Measurements from ENCODE around the gene PCDH12. TPM values are rescaled to one million over a fixed set of nuclear protein-coding genes. Genes with fewer than 3 reads are reported as not detected.

Gene PCDH12
- polyA plus RNA-seq, 1 donor (not counting 4 experiments of a cell fraction or from before 2014, with no cell fraction given): 0.01 TPM

GRCh38 chr5:141976176-141976575, 18.2 kb upstream of the PCDH12 start:
- Histone ChIP-seq H3K27me3 (ENCODE audit: control insufficient read depth, extremely low read depth, insufficient read depth, low read length) (no peaks in the 10 kb centered on the region), H3K79me2 (ENCODE audit: control insufficient read depth, insufficient read depth, low read length) (peaks cover 16% of the 10 kb centered on the region), H3K27ac (ENCODE audit: control insufficient read depth, insufficient read depth, low read length) (no peak overlapping the region), H3K36me3 (ENCODE audit: control insufficient read depth in 2 of 2, extremely low read depth in 1 of 2, insufficient read depth in 2 of 2, low read length in 2 of 2) (peaks cover 35 to 42% of the 10 kb centered on the region in 2 experiments), H3K9me1 (ENCODE audit: control insufficient read depth, extremely low read depth, insufficient read depth, low read length) (peaks cover 2% of the 10 kb centered on the region), H3K4me1 (ENCODE audit: control insufficient read depth, extremely low read depth, insufficient read depth, low read length) (peaks cover 13% of the 10 kb centered on the region), H3K4me3 (ENCODE audit: control insufficient read depth in 2 of 3, extremely low read depth in 1 of 3, insufficient read depth in 2 of 3, low read depth in 1 of 3, low read length in 3 of 3) (no peak overlapping the region), H3K9ac (ENCODE audit: control insufficient read depth, extremely low read depth, insufficient read depth, low read length) (no peak overlapping the region), H3K9me3 (ENCODE audit: control insufficient read depth, low read depth, low read length) (no peaks in the 10 kb centered on the region), H4K20me1 (ENCODE audit: control insufficient read depth, extremely low read depth, insufficient read depth, low read length) (no peaks in the 10 kb centered on the region), H2AFZ (ENCODE audit: control insufficient read depth, low read length) (no peak overlapping the region), H3K4me2 (ENCODE audit: control insufficient read depth, extremely low read depth, insufficient read depth, low read depth, low read length) (peak overlapping the region; percentile 12)
- TF ChIP-seq EZH2 (IDR thresholded peaks at IDR 0.05; ENCODE audit: low read length): no peak
- TF ChIP-seq CTCF (optimal IDR thresholded peaks at IDR 0.05 in 1 of 3, IDR thresholded peaks at IDR 0.05 in 1 of 3, conservative IDR thresholded peaks at IDR 0.05 in 1 of 3; ENCODE audit: extremely low read depth in 1 of 3, insufficient read depth in 2 of 3, low read length in 3 of 3): no peak
- dilution Hi-C loops (cut with MboI; ENCODE audit: extremely low pct_ligation_motif_present, low sequenced_read_pairs): no loop called here
- FAIRE-seq (no peak), DNase-seq (ENCODE audit: low read depth, low spot score) (no peak)

GRCh38 chr5:141973871-141974595, 16.0 kb upstream of the PCDH12 start:
- TF ChIP-seq EZH2 (IDR thresholded peaks at IDR 0.05; ENCODE audit: low read length) (no peak), CTCF (optimal IDR thresholded peaks at IDR 0.05 in 1 of 3, IDR thresholded peaks at IDR 0.05 in 1 of 3, conservative IDR thresholded peaks at IDR 0.05 in 1 of 3; ENCODE audit: extremely low read depth in 1 of 3, insufficient read depth in 2 of 3, low read length in 3 of 3) (no peak)
- H3K4me2 ChIP-seq (ENCODE audit: control insufficient read depth, extremely low read depth, insufficient read depth, low read depth, low read length): no peak overlapping the region
- peaks cover 34% of the 10 kb centered on the region for H3K79me2 ChIP-seq (ENCODE audit: control insufficient read depth, insufficient read depth, low read length)
- peaks cover 25 to 30% of the 10 kb centered on the region in 2 experiments for H3K36me3 ChIP-seq (ENCODE audit: control insufficient read depth in 2 of 2, extremely low read depth in 1 of 2, insufficient read depth in 2 of 2, low read length in 2 of 2)
- H4K20me1 ChIP-seq (ENCODE audit: control insufficient read depth, extremely low read depth, insufficient read depth, low read length): no peaks in the 10 kb centered on the region
- no peaks in the 10 kb centered on the region for H3K9me3 ChIP-seq (ENCODE audit: control insufficient read depth, low read depth, low read length)
- H3K9ac ChIP-seq (ENCODE audit: control insufficient read depth, extremely low read depth, insufficient read depth, low read length): no peak overlapping the region
- H2AFZ ChIP-seq (ENCODE audit: control insufficient read depth, low read length): no peak overlapping the region
- FAIRE-seq (no peak), DNase-seq (ENCODE audit: low read depth, low spot score) (no peak)
- peaks cover 2% of the 10 kb centered on the region for H3K9me1 ChIP-seq (ENCODE audit: control insufficient read depth, extremely low read depth, insufficient read depth, low read length)
- peaks cover 24% of the 10 kb centered on the region for H3K4me1 ChIP-seq (ENCODE audit: control insufficient read depth, extremely low read depth, insufficient read depth, low read length)
- no peak overlapping the region for H3K4me3 ChIP-seq (ENCODE audit: control insufficient read depth in 2 of 3, extremely low read depth in 1 of 3, insufficient read depth in 2 of 3, low read depth in 1 of 3, low read length in 3 of 3)
- dilution Hi-C loops (cut with MboI; ENCODE audit: extremely low pct_ligation_motif_present, low sequenced_read_pairs): no loop called here
- H3K27ac ChIP-seq (ENCODE audit: control insufficient read depth, insufficient read depth, low read length): no peak overlapping the region
- no peaks in the 10 kb centered on the region for H3K27me3 ChIP-seq (ENCODE audit: control insufficient read depth, extremely low read depth, insufficient read depth, low read length)

Measured in keratinocyte (primary cell).